GM18519 (cell line): Measurements from ENCODE around the gene NTN5.
"Not testable (repeated sequence)": the region's sequence is repeated elsewhere in the genome, so short reads cannot be mapped to it uniquely, and the experiment has no call there.

ENCODE experiments used
- ATAC-seq: cut with Tn5 transposase; IDR thresholded peaks from one replicate; pipeline ENCODE4 v1.9.1; 2021; ENCODE audit warnings: mild to moderate bottlenecking, moderate library complexity; ENCODE audit not compliant: unreplicated experiment, low FRiP score

The NTN5 gene

GRCh38 chr19:48671446-48671995, 1.3 kb downstream of the NTN5 start:
- ATAC-seq = no peak

- ATAC-seq = no peak
Observed at GRCh38 chr19:48670699-48671445, 1.9 kb downstream of the NTN5 start.

GRCh38 chr19:48669903-48670668, 2.7 kb downstream of the NTN5 start:
- no peak for ATAC-seq

GRCh38 chr19:48668761-48669160, 4.1 kb downstream of the NTN5 start:
- ATAC-seq = no peak

GRCh38 chr19:48668332-48668731, 4.5 kb downstream of the NTN5 start:
- no peak for ATAC-seq

GRCh38 chr19:48665786-48666185, 7.0 kb downstream of the NTN5 start:
- no peak for ATAC-seq

- no peak for ATAC-seq
Observed at GRCh38 chr19:48664476-48664875, 8.3 kb downstream of the NTN5 start.

GRCh38 chr19:48663667-48664066, 9.2 kb downstream of the NTN5 start:
- ATAC-seq = no peak

- ATAC-seq = no peak
Observed at GRCh38 chr19:48661711-48662090, 11.1 kb downstream of the NTN5 start.

GRCh38 chr19:48660852-48661710, 11.7 kb downstream of the NTN5 start:
- no peak for ATAC-seq

- no peak for ATAC-seq
Observed at GRCh38 chr19:48659768-48660167, 13.0 kb downstream of the NTN5 start.

- no peak for ATAC-seq
Observed at GRCh38 chr19:48658483-48658882, 14.3 kb downstream of the NTN5 start.

- not testable (repeated sequence) for ATAC-seq
Observed at GRCh38 chr19:48657828-48658227, 15.0 kb downstream of the NTN5 start.

- no peak for ATAC-seq
Observed at GRCh38 chr19:48656840-48657474, 15.9 kb downstream of the NTN5 start.

GRCh38 chr19:48654299-48655059, 18.3 kb downstream of the NTN5 start:
- ATAC-seq = no peak

GRCh38 chr19:48651683-48652048, 21.2 kb downstream of the NTN5 start:
- ATAC-seq = no peak

GRCh38 chr19:48650974-48651682, 21.7 kb downstream of the NTN5 start:
- no peak for ATAC-seq

GRCh38 chr19:48648134-48648533, 24.7 kb downstream of the NTN5 start:
- ATAC-seq = no peak

GRCh38 chr19:48646722-48647216, 26.0 kb downstream of the NTN5 start:
- no peak for ATAC-seq
